GM23248 (cell line): ENCODE results near the gene CYFIP1. TPM values are rescaled to one million over a fixed set of nuclear protein-coding genes. Genes with fewer than 3 reads are reported as not detected.

Experiments
- DNase-seq: peaks from one replicate; pipeline ENCODE4 v3.0.0-alpha.2; 2015
- H2AFZ ChIP-seq: fragments of 200-600 bp; sonication (generic); 2 replicates; pipeline ENCODE4 v1.6.1; 2016; ENCODE audit warnings: antibody characterized with exemption
- H3F3A ChIP-seq: fragments of 200-600 bp; sonication (generic); 2 replicates; pipeline ENCODE4 v1.6.1; 2016; ENCODE audit warnings: mild to moderate bottlenecking, antibody characterized with exemption, mixed run types; ENCODE audit not compliant: insufficient read depth
- H3K27ac ChIP-seq: fragments of 200-600 bp; sonication (generic); 2 replicates; pipeline ENCODE4 v1.5.1; 2016; ENCODE audit warnings: mild to moderate bottlenecking
- H3K27me3 ChIP-seq: fragments of 200-600 bp; sonication (generic); replicated peaks from 2 replicates; pipeline ENCODE4 v1.6.1; 2016; ENCODE audit warnings: mild to moderate bottlenecking; ENCODE audit not compliant: insufficient read depth
- H3K36me3 ChIP-seq: fragments of 200-600 bp; sonication (generic); 2 replicates; pipeline ENCODE4 v1.6.1; 2016; ENCODE audit warnings: low read depth, mild to moderate bottlenecking
- H3K4me1 ChIP-seq: fragments of 200-600 bp; sonication (generic); 2 replicates; pipeline ENCODE4 v1.6.1; 2016; ENCODE audit warnings: mild to moderate bottlenecking; ENCODE audit not compliant: insufficient read depth
- H3K4me2 ChIP-seq: fragments of 200-600 bp; sonication (generic); one replicate; pipeline ENCODE4 v1.6.1; 2016; ENCODE audit warnings: mild to moderate bottlenecking; ENCODE audit not compliant: unreplicated experiment
- H3K4me3 ChIP-seq: fragments of 200-600 bp; sonication (generic); 2 replicates; pipeline ENCODE4 v1.5.1; 2016; ENCODE audit warnings: mild to moderate bottlenecking
- H3K79me2 ChIP-seq: fragments of 200-600 bp; sonication (generic); 2 replicates; pipeline ENCODE4 v1.6.1; 2016; ENCODE audit warnings: mild to moderate bottlenecking; ENCODE audit not compliant: insufficient read depth
- H3K9ac ChIP-seq: fragments of 200-600 bp; sonication (generic); 2 replicates; pipeline ENCODE4 v1.6.1; 2016; ENCODE audit warnings: mild to moderate bottlenecking
- H3K9me2 ChIP-seq: fragments of 200-600 bp; sonication (generic); 2 replicates; pipeline ENCODE4 v1.6.1; 2016; ENCODE audit warnings: mixed run types, mild to moderate bottlenecking, moderate library complexity; ENCODE audit not compliant: insufficient read depth
- H3K9me3 ChIP-seq: fragments of 200-600 bp; sonication (generic); one replicate; pipeline ENCODE4 v1.6.1; 2017; ENCODE audit warnings: low read depth
- H4K20me1 ChIP-seq: fragments of 200-600 bp; sonication (generic); 2 replicates; pipeline ENCODE4 v1.6.0; 2016; ENCODE audit not compliant: insufficient read depth
- EZH2 ChIP-seq: fragments of 200-600 bp; sonication (generic); IDR thresholded peaks from 2 replicates; pipeline ENCODE4 v1.6.1; 2018; ENCODE audit warnings: antibody characterized with exemption, mild to moderate bottlenecking; ENCODE audit not compliant: insufficient read depth, poor library complexity, severe bottlenecking
- EZH2phosphoT487 ChIP-seq: fragments of 200-600 bp; sonication (generic); IDR thresholded peaks from 2 replicates; pipeline ENCODE4 v1.6.1; 2018; ENCODE audit warnings: antibody characterized with exemption, moderate library complexity, mild to moderate bottlenecking, low read depth; ENCODE audit not compliant: insufficient read depth
- WGBS, 2 experiments: methylation state at CpG; one replicate each; pipeline ENCODE4 v1.1.6; 2015 to 2017; ENCODE audit warnings: low lambda C conversion rate in 2 of 2, low coverage in 1 of 2; ENCODE audit errors: missing lambda C conversion rate in 2 of 2; 5-methylcytosine and 5-hydroxymethylcytosine counted together
- in situ Hi-C: fragments of 300-500 bp; cut with MboI; formaldehyde crosslinking; loops from 2 replicates; pipeline ENCODE4 v1.15.0; 2020
- polyA plus RNA-seq: library from polyadenylated mRNA; unstranded; fragments of >200 nt; fragmentation: Nextera tagmentation; extraction: Ambion mirVana; gene quantifications from 2 replicates; pipeline ENCODE4 v1.2.1, GENCODE V29; 2016
- total RNA-seq: library from RNA; depleted of rRNA; stranded (reverse); fragments of >200 nt; shearing (Covaris generic); gene quantifications from 2 replicates; pipeline ENCODE4 v1.2.3, GENCODE V29; 2014

The CYFIP1 gene
- total and polyA plus RNA-seq, 2 experiments from 2014 or later = 80.5 to 129 TPM

DNA sequence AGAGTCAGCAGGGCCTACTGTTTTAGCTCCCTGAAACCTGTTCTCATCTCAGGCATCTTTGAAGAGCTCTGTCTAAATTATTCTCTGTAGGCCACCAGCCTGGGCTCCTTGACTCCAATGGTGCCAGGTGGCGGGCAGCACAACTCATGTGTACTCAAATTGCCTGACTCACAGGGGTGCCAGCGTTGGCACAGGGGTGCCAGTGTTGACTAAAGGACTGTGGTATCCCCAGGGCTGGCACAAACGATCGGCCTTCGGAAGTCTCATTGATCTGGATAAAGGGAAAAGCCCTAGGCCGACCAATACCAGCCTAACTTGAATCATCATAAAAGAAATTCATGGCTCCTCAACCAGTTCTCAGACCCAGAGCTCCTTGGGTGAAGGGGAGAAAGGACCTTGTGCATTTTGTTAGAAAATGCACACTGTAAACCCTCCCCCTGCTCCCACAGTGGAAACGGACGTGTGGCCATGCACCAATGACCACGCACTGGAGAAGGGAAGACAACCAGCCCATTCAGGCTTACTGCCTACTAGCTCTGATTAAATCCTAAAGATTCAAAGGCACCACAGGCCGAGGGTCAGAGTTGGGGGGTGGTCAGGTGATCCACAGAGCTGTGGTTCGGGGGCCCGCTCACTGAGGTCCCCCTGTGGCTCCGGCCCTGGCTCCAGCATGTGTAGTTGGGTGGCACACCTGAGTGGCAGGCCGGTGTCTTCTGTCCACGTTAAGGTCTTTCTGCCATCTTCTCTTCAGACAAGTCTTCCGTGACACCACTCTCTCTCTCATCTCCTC lies 72.8 kb downstream of the CYFIP1 start:
- peaks cover 33% of the 10 kb centered on the region for H3K36me3 ChIP-seq
- H3F3A ChIP-seq = no peaks in the 10 kb centered on the region
- TF ChIP-seq EZH2phosphoT487 = no peak
- no peaks in the 10 kb centered on the region for H3K4me1 ChIP-seq
- H3K4me3 ChIP-seq = no peak overlapping the region
- no peak for DNase-seq
- H3K27me3 ChIP-seq = no peaks in the 10 kb centered on the region
- 90 to 91% methylated on average over 16 of the region's 16 CpGs for WGBS, 2 experiments
- no peaks in the 10 kb centered on the region for H4K20me1 ChIP-seq
- H3K4me2 ChIP-seq = no peak overlapping the region
- H3K9ac ChIP-seq = no peak overlapping the region
- in situ Hi-C loops = no loop called here
- no peaks in the 10 kb centered on the region for H3K79me2 ChIP-seq
- H2AFZ ChIP-seq = no peak overlapping the region
- no peaks in the 10 kb centered on the region for H3K9me3 ChIP-seq
- no peak overlapping the region for H3K27ac ChIP-seq
- H3K9me2 ChIP-seq = no peaks in the 10 kb centered on the region

GRCh38 chr15:22904736-22905135 lies 75.4 kb downstream of the CYFIP1 start:
- Histone ChIP-seq H3K27ac (no peak overlapping the region), H4K20me1 (no peaks in the 10 kb centered on the region), H3K4me3 (no peak overlapping the region), H3K9me2 (no peaks in the 10 kb centered on the region), H3K9ac (no peak overlapping the region), H3K4me2 (no peak overlapping the region), H3K36me3 (peaks cover 16% of the 10 kb centered on the region), H3K9me3 (no peaks in the 10 kb centered on the region), H3K79me2 (no peaks in the 10 kb centered on the region), H3K4me1 (no peaks in the 10 kb centered on the region), H3F3A (no peaks in the 10 kb centered on the region), H3K27me3 (no peaks in the 10 kb centered on the region), H2AFZ (no peak overlapping the region)
- TF ChIP-seq EZH2 (no peak), EZH2phosphoT487 (no peak)
- in situ Hi-C loops = no loop called here
- no peak for DNase-seq
- WGBS, 2 experiments = 70 to 76% methylated on average over 11 of the region's 11 CpGs

DNA sequence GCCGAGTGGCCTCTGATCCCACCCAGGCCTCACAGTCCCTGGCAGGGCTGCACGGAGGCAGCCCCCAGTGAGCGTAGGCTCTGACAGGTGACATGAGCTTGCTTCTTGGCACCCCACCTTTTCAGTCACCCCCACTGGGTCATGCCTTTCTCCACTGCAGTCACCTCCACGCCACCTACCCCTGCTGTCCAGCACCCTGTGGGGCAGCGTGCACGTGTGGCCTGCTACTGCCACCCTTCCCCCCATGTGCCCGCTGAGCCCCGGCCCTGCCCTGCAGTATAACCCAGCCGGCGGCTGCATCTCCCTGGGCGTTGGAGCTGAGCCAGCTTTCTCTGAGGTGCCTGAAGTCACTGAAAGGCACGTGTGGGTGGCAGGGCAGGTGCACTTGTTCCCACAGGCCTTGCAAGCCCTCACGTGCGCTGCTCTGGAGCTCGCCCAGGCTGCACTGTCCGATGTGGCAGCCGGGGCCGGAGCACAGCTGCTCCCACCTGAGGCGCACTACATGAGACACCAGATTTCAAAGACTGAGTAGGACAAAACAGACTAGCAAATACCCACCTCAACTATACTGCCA lies 76.1 kb downstream of the CYFIP1 start:
- Histone ChIP-seq H3F3A (no peaks in the 10 kb centered on the region), H3K4me3 (no peak overlapping the region), H3K9me3 (no peaks in the 10 kb centered on the region), H3K9me2 (no peaks in the 10 kb centered on the region), H4K20me1 (no peaks in the 10 kb centered on the region), H3K79me2 (no peaks in the 10 kb centered on the region), H3K4me2 (no peak overlapping the region), H3K9ac (no peak overlapping the region), H3K36me3 (peaks cover 9% of the 10 kb centered on the region), H3K27me3 (no peaks in the 10 kb centered on the region), H3K4me1 (no peaks in the 10 kb centered on the region), H3K27ac (no peak overlapping the region), H2AFZ (no peak overlapping the region)
- in situ Hi-C loops = no loop called here
- WGBS, 2 experiments = 86 to 88% methylated on average over 17 to 19 of the region's 19 CpGs
- TF ChIP-seq EZH2 (no peak), EZH2phosphoT487 (no peak)
- no peak for DNase-seq

DNA sequence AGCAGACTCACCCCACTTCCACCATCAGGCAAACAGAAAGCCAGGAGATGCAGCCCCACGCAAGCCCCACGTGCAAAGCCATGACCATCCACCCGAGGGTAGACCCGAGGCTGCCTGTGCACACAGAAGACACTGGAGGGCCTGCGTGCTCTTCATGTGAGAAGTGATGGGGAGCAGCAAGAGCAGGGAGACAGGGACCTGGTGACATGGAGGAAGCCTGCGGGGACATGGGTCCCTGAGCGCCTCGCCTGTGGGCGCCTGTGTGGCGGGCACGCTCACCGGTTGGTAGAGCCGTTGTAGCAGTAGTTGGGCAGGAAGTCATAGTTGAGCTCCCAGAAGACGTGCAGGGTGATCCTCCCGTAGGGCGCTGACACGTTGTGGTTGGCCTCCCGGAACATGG lies 76.7 kb downstream of the CYFIP1 start:
- no peak for TF ChIP-seq EZH2phosphoT487
- TF ChIP-seq EZH2 = no peak

More for the DNA sequence above, 76.7 kb downstream of the CYFIP1 start:
- H3K4me2 ChIP-seq = no peak overlapping the region
- no peaks in the 10 kb centered on the region for H3K9me3 ChIP-seq
- no peaks in the 10 kb centered on the region for H3F3A ChIP-seq
- no peaks in the 10 kb centered on the region for H3K4me1 ChIP-seq
- H3K9me2 ChIP-seq = no peaks in the 10 kb centered on the region
- H3K36me3 ChIP-seq = 0 out of 2 replicates have a peak, but pooled peaks cover 3% of the 10 kb centered on the region
- no peak overlapping the region for H3K9ac ChIP-seq
- H3K27me3 ChIP-seq = no peaks in the 10 kb centered on the region
- WGBS, 2 experiments = 96 to 99% methylated on average over 16 to 17 of the region's 18 CpGs
- in situ Hi-C loops = no loop called here
- H3K79me2 ChIP-seq = no peaks in the 10 kb centered on the region
- H2AFZ ChIP-seq = no peak overlapping the region
- no peak for DNase-seq
- no peak overlapping the region for H3K27ac ChIP-seq
- no peaks in the 10 kb centered on the region for H4K20me1 ChIP-seq
- H3K4me3 ChIP-seq = no peak overlapping the region
